GM23338 (cell line): Measurements from ENCODE around the gene TNRC18. TPM values are rescaled to one million over a fixed set of nuclear protein-coding genes. Genes with fewer than 3 reads are reported as not detected.
A peak's percentile ranks its signal among the peaks of the same experiment; 100 is the strongest.

Source experiments
- ATAC-seq: fragments of 200-7000 bp; cut with Tn5 transposase; 3 replicates; pipeline ENCODE4 v1.9.1; 2020
- DNase-seq: peaks from one replicate; pipeline ENCODE4 v3.0.0-alpha.2; 2015; ENCODE audit warnings: low spot score
- H2AFZ ChIP-seq: fragments of 200-600 bp; sonication (generic); 2 replicates; pipeline ENCODE4 v1.8.0; 2016; ENCODE audit warnings: antibody characterized with exemption, mild to moderate bottlenecking, moderate library complexity
- H3F3A ChIP-seq: fragments of 200-600 bp; sonication (generic); replicated peaks from 2 replicates; pipeline ENCODE4 v1.8.0; 2017; ENCODE audit warnings: antibody characterized with exemption, mixed run types, low read depth
- H3K27ac ChIP-seq: fragments of 200-600 bp; sonication (generic); 2 replicates; pipeline ENCODE4 v1.6.1; 2016; ENCODE audit warnings: low read depth
- H3K27me3 ChIP-seq: fragments of 200-600 bp; sonication (generic); 2 replicates; pipeline ENCODE4 v1.8.0; 2016; ENCODE audit warnings: mild to moderate bottlenecking, mixed run types, moderate library complexity; ENCODE audit not compliant: insufficient read depth
- H3K36me3 ChIP-seq: fragments of 200-600 bp; sonication (generic); 2 replicates; pipeline ENCODE4 v1.8.0; 2016; ENCODE audit warnings: mild to moderate bottlenecking; ENCODE audit not compliant: insufficient read depth
- H3K4me1 ChIP-seq: fragments of 200-600 bp; sonication (generic); 2 replicates; pipeline ENCODE4 v1.8.0; 2016; ENCODE audit warnings: mild to moderate bottlenecking, moderate library complexity; ENCODE audit not compliant: insufficient read depth
- H3K4me2 ChIP-seq: fragments of 200-600 bp; sonication (generic); 2 replicates; pipeline ENCODE4 v1.7.1; 2017; ENCODE audit warnings: mixed run types
- H3K4me3 ChIP-seq: fragments of 200-600 bp; sonication (generic); 2 replicates; pipeline ENCODE4 v1.6.1; 2016; ENCODE audit warnings: mixed run types
- H3K79me2 ChIP-seq: fragments of 200-600 bp; sonication (generic); replicated peaks from 2 replicates; pipeline ENCODE4 v1.8.0; 2017; ENCODE audit warnings: mild to moderate bottlenecking; ENCODE audit not compliant: insufficient read depth
- H3K9me2 ChIP-seq: fragments of 200-600 bp; sonication (generic); 2 replicates; pipeline ENCODE4 v1.8.0; 2017; ENCODE audit not compliant: insufficient read depth
- H4K20me1 ChIP-seq: fragments of 200-600 bp; sonication (generic); replicated peaks from 2 replicates; pipeline ENCODE4 v1.8.0; 2017; ENCODE audit warnings: mild to moderate bottlenecking; ENCODE audit not compliant: insufficient read depth
- H3K27ac Mint-ChIP-seq: 2 replicates; pipeline ENCODE4 v1.8.0; 2020; ENCODE audit warnings: inconsistent platforms, mild to moderate bottlenecking, moderate library complexity, mixed read lengths
- H3K27me3 Mint-ChIP-seq: 3 replicates; pipeline ENCODE4 v1.8.0; 2022; ENCODE audit warnings: low read depth, mild to moderate bottlenecking, moderate library complexity, mixed read lengths, inconsistent platforms; ENCODE audit not compliant: insufficient read depth, poor library complexity
- H3K36me3 Mint-ChIP-seq: 3 replicates; pipeline ENCODE4 v1.8.0; 2021; ENCODE audit warnings: low read depth, mild to moderate bottlenecking, inconsistent platforms, moderate library complexity, mixed read lengths
- H3K4me1 Mint-ChIP-seq: 3 replicates; pipeline ENCODE4 v1.8.0; 2020; ENCODE audit warnings: mild to moderate bottlenecking, inconsistent platforms, mixed read lengths
- H3K4me3 Mint-ChIP-seq: 3 replicates; pipeline ENCODE4 v1.8.0; 2021; ENCODE audit warnings: moderate library complexity, mild to moderate bottlenecking, inconsistent platforms, mixed read lengths
- H3K9me3 Mint-ChIP-seq: 3 replicates; pipeline ENCODE4 v1.8.0; 2020; ENCODE audit warnings: moderate library complexity, mild to moderate bottlenecking, inconsistent platforms, mixed read lengths
- CREB1 ChIP-seq: fragments of 250-450 bp; sonication (Bioruptor Pico); IDR thresholded peaks from 2 replicates; pipeline ENCODE4 v1.5.0; 2020; ENCODE audit warnings: low read depth, mild to moderate bottlenecking, moderate library complexity
- EZH2 ChIP-seq: fragments of 200-600 bp; sonication (generic); IDR thresholded peaks from one replicate; pipeline ENCODE4 v1.8.0; 2017; ENCODE audit warnings: antibody characterized with exemption, mild to moderate bottlenecking, low read depth; ENCODE audit not compliant: unreplicated experiment
- EZH2phosphoT487 ChIP-seq: fragments of 200-600 bp; sonication (generic); IDR thresholded peaks from one replicate; pipeline ENCODE4 v1.8.1; 2018; ENCODE audit warnings: antibody characterized with exemption; ENCODE audit not compliant: unreplicated experiment
- POLR2AphosphoS5 ChIP-seq: IDR thresholded peaks from 2 replicates; pipeline ENCODE4 v1.6.1; 2016; ENCODE audit warnings: antibody characterized with exemption, low read depth
- STAT1 ChIP-seq: IDR thresholded peaks from one replicate; pipeline ENCODE4 v1.6.1; 2016; ENCODE audit warnings: antibody characterized with exemption; ENCODE audit not compliant: unreplicated experiment
- ZNF331 ChIP-seq: fragments of 250-450 bp; sonication (Bioruptor Pico); IDR thresholded peaks from 2 replicates; pipeline ENCODE4 v1.5.0; 2020; ENCODE audit warnings: low read depth, mild to moderate bottlenecking, moderate library complexity
- polyA plus RNA-seq: library from polyadenylated mRNA; unstranded; fragments of >200 nt; fragmentation: Nextera tagmentation; extraction: Ambion mirVana; gene quantifications from 2 replicates; pipeline ENCODE4 v1.2.1, GENCODE V29; 2016
- total RNA-seq: library from RNA; depleted of rRNA; stranded (reverse); fragments of >200 nt; shearing (Covaris generic); gene quantifications from 2 replicates; pipeline ENCODE4 v1.2.3, GENCODE V29; 2014
- TF ChIP-seq, protein P1 (sequence below): fragments of 250-450 bp; sonication (Bioruptor Pico); IDR thresholded peaks from 2 replicates; pipeline ENCODE4 v1.5.0; 2020; ENCODE audit warnings: mild to moderate bottlenecking, moderate library complexity
- TF ChIP-seq, protein P2 (sequence below): IDR thresholded peaks from one replicate; pipeline ENCODE4 v1.6.1; 2018; ENCODE audit warnings: antibody characterized with exemption; ENCODE audit not compliant: unreplicated experiment

The TNRC18 gene
- total and polyA plus RNA-seq, 2 experiments from 2014 or later: 2.1 to 17.5 TPM

DNA sequence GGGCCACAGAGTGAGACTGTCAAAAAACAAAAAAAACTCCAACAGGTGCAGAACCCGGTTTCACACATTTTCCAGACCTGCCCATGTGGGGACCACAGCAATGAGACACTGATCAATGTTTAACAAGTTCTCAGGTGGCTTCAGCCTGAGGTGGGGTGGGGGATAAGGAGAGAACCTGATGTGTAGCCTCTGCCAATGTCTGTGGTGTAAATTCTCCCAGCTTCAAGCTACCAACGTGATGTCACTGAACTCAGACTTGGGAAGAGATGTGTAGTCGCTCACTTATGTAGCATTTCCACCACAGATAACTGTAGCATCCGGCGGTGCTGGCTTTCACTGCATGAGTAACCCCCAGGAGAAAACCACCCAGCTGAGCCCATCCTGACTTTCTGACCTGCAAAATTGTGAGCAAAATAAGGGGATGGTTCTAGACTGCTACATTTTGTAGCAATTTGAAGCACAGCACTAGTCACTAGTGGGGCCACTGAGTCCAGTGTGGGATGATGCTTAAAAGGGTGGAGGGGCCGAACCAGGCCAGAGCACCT, 13.8 kb upstream of the TNRC18 start:
- H3K27me3 Mint-ChIP-seq: peaks cover 16% of the 10 kb centered on the region
- ATAC-seq (no peak), DNase-seq (no peak)
- H3K4me3 Mint-ChIP-seq: no peak overlapping the region
- TF ChIP-seq ZNF331: peak; percentile 93
- no peak for TF ChIP-seq EZH2
- Histone ChIP-seq H2AFZ (no peak overlapping the region), H3K36me3 (no peaks in the 10 kb centered on the region), H3K4me2 (no peak overlapping the region), H3K79me2 (no peaks in the 10 kb centered on the region), H3K27ac (no peak overlapping the region), H3F3A (no peaks in the 10 kb centered on the region), H3K4me3 (no peak overlapping the region), H3K4me1 (no peaks in the 10 kb centered on the region), H3K27me3 (peaks cover 8% of the 10 kb centered on the region; the same call in 1 of the 2 replicates), H3K9me2 (no peaks in the 10 kb centered on the region), H4K20me1 (no peaks in the 10 kb centered on the region)
- no peak overlapping the region for H3K27ac Mint-ChIP-seq
- H3K4me1 Mint-ChIP-seq: no peaks in the 10 kb centered on the region
- peaks cover 20% of the 10 kb centered on the region for H3K36me3 Mint-ChIP-seq
- H3K9me3 Mint-ChIP-seq: peaks cover 28% of the 10 kb centered on the region

DNA sequence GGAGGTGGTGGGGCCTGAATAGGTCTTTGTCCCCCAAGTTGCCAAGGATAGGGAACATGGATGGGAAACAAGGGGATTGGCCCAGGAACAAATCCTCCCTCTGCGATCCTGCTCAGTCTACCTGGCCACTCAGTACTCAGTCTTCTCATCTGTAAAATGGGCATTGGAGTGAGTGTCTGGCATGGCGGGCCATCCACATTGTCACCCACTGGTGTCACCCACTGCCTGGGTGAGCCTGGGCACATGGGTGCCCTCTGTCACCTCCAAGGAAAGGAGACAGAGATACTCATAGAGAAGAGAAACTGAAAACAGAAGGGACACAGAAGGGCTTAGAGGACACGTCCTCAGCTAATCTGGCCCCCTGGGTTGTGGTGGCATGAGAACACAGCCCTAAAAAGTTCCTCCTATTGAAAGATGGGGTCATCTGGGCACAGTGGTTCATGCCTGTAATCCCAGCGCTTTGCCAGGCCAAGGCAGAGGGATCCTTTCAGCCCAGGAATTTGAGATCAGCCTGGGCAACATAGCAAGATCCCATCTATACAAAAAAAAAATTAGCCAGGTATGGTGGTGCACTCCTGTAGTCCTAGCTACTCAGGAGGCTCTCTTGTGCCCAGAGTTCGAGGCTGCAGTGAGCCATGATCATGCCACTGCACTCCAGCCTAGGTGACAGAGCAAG, 12.5 kb upstream of the TNRC18 start:
- Histone ChIP-seq H3K4me2 (no peak overlapping the region), H3K4me1 (no peaks in the 10 kb centered on the region), H3K27me3 (peaks cover 21% of the 10 kb centered on the region), H3K36me3 (no peaks in the 10 kb centered on the region), H3K27ac (no peak overlapping the region), H2AFZ (no peak overlapping the region), H3K4me3 (no peak overlapping the region), H3F3A (no peaks in the 10 kb centered on the region), H4K20me1 (no peaks in the 10 kb centered on the region), H3K9me2 (no peaks in the 10 kb centered on the region), H3K79me2 (no peaks in the 10 kb centered on the region)
- H3K9me3 Mint-ChIP-seq: peaks cover 28% of the 10 kb centered on the region
- peaks cover 23% of the 10 kb centered on the region for H3K36me3 Mint-ChIP-seq
- peaks cover 6% of the 10 kb centered on the region; the same call in 1 of the 3 replicates for H3K4me1 Mint-ChIP-seq
- no peak for ATAC-seq
- TF ChIP-seq EZH2phosphoT487 (no peak), STAT1 (no peak), POLR2AphosphoS5 (no peak), ZNF331 (no peak), EZH2 (no peak), CREB1 (CRISPR knock-in tag) (no peak)
- TF ChIP-seq, protein P1, sequence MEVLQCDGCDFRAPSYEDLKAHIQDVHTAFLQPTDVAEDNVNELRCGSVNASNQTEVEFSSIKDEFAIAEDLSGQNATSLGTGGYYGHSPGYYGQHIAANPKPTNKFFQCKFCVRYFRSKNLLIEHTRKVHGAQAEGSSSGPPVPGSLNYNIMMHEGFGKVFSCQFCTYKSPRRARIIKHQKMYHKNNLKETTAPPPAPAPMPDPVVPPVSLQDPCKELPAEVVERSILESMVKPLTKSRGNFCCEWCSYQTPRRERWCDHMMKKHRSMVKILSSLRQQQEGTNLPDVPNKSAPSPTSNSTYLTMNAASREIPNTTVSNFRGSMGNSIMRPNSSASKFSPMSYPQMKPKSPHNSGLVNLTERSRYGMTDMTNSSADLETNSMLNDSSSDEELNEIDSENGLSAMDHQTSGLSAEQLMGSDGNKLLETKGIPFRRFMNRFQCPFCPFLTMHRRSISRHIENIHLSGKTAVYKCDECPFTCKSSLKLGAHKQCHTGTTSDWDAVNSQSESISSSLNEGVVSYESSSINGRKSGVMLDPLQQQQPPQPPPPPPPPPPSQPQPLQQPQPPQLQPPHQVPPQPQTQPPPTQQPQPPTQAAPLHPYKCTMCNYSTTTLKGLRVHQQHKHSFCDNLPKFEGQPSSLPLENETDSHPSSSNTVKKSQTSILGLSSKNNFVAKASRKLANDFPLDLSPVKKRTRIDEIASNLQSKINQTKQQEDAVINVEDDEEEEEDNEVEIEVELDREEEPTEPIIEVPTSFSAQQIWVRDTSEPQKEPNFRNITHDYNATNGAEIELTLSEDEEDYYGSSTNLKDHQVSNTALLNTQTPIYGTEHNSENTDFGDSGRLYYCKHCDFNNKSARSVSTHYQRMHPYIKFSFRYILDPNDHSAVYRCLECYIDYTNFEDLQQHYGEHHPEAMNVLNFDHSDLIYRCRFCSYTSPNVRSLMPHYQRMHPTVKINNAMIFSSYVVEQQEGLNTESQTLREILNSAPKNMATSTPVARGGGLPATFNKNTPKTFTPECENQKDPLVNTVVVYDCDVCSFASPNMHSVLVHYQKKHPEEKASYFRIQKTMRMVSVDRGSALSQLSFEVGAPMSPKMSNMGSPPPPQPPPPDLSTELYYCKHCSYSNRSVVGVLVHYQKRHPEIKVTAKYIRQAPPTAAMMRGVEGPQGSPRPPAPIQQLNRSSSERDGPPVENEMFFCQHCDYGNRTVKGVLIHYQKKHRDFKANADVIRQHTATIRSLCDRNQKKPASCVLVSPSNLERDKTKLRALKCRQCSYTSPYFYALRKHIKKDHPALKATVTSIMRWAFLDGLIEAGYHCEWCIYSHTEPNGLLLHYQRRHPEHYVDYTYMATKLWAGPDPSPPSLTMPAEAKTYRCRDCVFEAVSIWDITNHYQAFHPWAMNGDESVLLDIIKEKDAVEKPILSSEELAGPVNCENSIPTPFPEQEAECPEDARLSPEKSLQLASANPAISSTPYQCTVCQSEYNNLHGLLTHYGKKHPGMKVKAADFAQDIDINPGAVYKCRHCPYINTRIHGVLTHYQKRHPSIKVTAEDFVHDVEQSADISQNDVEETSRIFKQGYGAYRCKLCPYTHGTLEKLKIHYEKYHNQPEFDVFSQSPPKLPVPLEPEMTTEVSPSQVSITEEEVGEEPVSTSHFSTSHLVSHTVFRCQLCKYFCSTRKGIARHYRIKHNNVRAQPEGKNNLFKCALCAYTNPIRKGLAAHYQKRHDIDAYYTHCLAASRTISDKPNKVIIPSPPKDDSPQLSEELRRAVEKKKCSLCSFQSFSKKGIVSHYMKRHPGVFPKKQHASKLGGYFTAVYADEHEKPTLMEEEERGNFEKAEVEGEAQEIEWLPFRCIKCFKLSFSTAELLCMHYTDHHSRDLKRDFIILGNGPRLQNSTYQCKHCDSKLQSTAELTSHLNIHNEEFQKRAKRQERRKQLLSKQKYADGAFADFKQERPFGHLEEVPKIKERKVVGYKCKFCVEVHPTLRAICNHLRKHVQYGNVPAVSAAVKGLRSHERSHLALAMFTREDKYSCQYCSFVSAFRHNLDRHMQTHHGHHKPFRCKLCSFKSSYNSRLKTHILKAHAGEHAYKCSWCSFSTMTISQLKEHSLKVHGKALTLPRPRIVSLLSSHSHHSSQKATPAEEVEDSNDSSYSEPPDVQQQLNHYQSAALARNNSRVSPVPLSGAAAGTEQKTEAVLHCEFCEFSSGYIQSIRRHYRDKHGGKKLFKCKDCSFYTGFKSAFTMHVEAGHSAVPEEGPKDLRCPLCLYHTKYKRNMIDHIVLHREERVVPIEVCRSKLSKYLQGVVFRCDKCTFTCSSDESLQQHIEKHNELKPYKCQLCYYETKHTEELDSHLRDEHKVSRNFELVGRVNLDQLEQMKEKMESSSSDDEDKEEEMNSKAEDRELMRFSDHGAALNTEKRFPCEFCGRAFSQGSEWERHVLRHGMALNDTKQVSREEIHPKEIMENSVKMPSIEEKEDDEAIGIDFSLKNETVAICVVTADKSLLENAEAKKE (CRISPR knock-in tag): no peak
- TF ChIP-seq, protein P2, sequence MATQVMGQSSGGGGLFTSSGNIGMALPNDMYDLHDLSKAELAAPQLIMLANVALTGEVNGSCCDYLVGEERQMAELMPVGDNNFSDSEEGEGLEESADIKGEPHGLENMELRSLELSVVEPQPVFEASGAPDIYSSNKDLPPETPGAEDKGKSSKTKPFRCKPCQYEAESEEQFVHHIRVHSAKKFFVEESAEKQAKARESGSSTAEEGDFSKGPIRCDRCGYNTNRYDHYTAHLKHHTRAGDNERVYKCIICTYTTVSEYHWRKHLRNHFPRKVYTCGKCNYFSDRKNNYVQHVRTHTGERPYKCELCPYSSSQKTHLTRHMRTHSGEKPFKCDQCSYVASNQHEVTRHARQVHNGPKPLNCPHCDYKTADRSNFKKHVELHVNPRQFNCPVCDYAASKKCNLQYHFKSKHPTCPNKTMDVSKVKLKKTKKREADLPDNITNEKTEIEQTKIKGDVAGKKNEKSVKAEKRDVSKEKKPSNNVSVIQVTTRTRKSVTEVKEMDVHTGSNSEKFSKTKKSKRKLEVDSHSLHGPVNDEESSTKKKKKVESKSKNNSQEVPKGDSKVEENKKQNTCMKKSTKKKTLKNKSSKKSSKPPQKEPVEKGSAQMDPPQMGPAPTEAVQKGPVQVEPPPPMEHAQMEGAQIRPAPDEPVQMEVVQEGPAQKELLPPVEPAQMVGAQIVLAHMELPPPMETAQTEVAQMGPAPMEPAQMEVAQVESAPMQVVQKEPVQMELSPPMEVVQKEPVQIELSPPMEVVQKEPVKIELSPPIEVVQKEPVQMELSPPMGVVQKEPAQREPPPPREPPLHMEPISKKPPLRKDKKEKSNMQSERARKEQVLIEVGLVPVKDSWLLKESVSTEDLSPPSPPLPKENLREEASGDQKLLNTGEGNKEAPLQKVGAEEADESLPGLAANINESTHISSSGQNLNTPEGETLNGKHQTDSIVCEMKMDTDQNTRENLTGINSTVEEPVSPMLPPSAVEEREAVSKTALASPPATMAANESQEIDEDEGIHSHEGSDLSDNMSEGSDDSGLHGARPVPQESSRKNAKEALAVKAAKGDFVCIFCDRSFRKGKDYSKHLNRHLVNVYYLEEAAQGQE: no peak
- no peak overlapping the region for H3K4me3 Mint-ChIP-seq
- no peak for DNase-seq
- H3K27me3 Mint-ChIP-seq: peaks cover 21% of the 10 kb centered on the region
- H3K27ac Mint-ChIP-seq: no peak overlapping the region; the same call in 1 of the 2 replicates
